ENCODE results near the gene SNRNP48. TPM values are rescaled to one million over a fixed set of nuclear protein-coding genes. Genes with fewer than 3 reads are reported as not detected.

Gene SNRNP48
- total RNA-seq, 1 experiment from 2014 or later: 17.6 TPM

GRCh38 chr6:7585287-7585930, 4.6 kb upstream of the SNRNP48 start:
- CTCF ChIA-PET: no interaction called here
- H3K27me3 Mint-ChIP-seq (ENCODE audit: low read depth): no peaks in the 10 kb centered on the region
- H3K9me3 Mint-ChIP-seq: no peaks in the 10 kb centered on the region
- peaks cover 8% of the 10 kb centered on the region for H3K4me1 Mint-ChIP-seq
- DNase-seq (ENCODE audit: low spot score) (no peak), ATAC-seq (no peak)
- peaks cover 29% of the 10 kb centered on the region for H3K36me3 Mint-ChIP-seq
- H3K27ac Mint-ChIP-seq: no peak overlapping the region
- POLR2A ChIA-PET: no interaction called here
- TF ChIP-seq AR (CRISPR knock-in tag; IDR thresholded peaks at IDR 0.05) (no peak), ZNF416 (CRISPR knock-in tag; IDR thresholded peaks at IDR 0.05) (no peak), PRDM15 (CRISPR knock-in tag; IDR thresholded peaks at IDR 0.05) (0 out of 2 replicates have a peak, but pooled peaks have one; percentile 25)
- no peak overlapping the region for H3K4me3 Mint-ChIP-seq

- DNase-seq (ENCODE audit: low spot score): no peak
- Mint-ChIP-seq H3K27ac (0 out of 2 replicates have a peak overlapping the region, but pooled peaks have one; percentile 68), H3K27me3 (ENCODE audit: low read depth) (no peaks in the 10 kb centered on the region), H3K4me3 (no peak overlapping the region), H3K9me3 (no peaks in the 10 kb centered on the region), H3K4me1 (peaks cover 25% of the 10 kb centered on the region), H3K36me3 (peaks cover 26% of the 10 kb centered on the region)
- POLR2A ChIA-PET: no interaction called here
- ATAC-seq: no peak
- TF ChIP-seq JAZF1 (CRISPR knock-in tag; IDR thresholded peaks at IDR 0.05): 0 out of 2 replicates have a peak, but pooled peaks have one; percentile 37
- TF ChIP-seq, protein P1, sequence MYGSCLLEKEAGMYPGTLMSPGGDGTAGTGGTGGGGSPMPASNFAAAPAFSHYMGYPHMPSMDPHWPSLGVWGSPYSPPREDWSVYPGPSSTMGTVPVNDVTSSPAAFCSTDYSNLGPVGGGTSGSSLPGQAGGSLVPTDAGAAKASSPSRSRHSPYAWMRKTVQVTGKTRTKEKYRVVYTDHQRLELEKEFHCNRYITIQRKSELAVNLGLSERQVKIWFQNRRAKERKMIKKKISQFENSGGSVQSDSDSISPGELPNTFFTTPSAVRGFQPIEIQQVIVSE (CRISPR knock-in tag; IDR thresholded peaks at IDR 0.05; ENCODE audit: borderline replicate concordance): no peak
- TF ChIP-seq AR (CRISPR knock-in tag; IDR thresholded peaks at IDR 0.05): no peak
- TF ChIP-seq ZNF121 (CRISPR knock-in tag; IDR thresholded peaks at IDR 0.05): no peak
- CTCF ChIA-PET: interaction anchor here (0.6 kb wide), 1 partner anchor 279 kb away, joined by 3 read pairs; no protein-coding TSS in a partner anchor
These were observed 2.3 kb upstream of the SNRNP48 start for GRCh38 chr6:7587631-7588100.

DNA sequence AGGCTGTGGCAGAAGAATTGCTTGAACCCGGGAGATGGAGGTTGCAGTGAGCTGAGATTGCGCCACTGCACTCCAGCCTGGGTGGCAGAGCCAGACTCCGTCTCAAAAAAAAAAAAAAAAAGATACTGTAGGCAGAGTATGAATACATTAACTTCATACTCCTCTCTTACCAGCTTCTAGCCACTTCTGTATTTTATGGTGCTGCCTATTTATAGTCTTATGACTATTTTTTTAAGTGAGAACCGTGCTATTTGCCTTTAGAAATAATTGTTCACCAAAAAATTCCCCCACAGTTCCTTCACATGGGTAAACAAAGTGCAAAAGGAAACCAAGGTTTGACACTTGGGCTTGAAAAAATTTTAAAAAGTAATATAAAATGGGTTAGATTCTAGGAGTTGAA, 1.5 kb upstream of the SNRNP48 start:
- H3K27me3 Mint-ChIP-seq (ENCODE audit: low read depth): no peaks in the 10 kb centered on the region
- DNase-seq (ENCODE audit: low spot score) (no peak), ATAC-seq (no peak)
- H3K27ac Mint-ChIP-seq: no peak overlapping the region
- peaks cover 25% of the 10 kb centered on the region for H3K4me1 Mint-ChIP-seq
- H3K9me3 Mint-ChIP-seq: no peaks in the 10 kb centered on the region
- ChIA-PET POLR2A (no interaction called here), CTCF (interaction anchor here (0.6 to 0.7 kb wide), 2 partner anchors 278 to 892 kb away, joined by 3 read pairs; no protein-coding TSS in a partner anchor)
- no peak overlapping the region for H3K4me3 Mint-ChIP-seq
- H3K36me3 Mint-ChIP-seq: peaks cover 21% of the 10 kb centered on the region
- TF ChIP-seq USF1 (CRISPR knock-in tag; IDR thresholded peaks at IDR 0.05) (no peak), FOXP1 (CRISPR knock-in tag; IDR thresholded peaks at IDR 0.05; ENCODE audit: borderline replicate concordance) (no peak), E2F1 (CRISPR knock-in tag; IDR thresholded peaks at IDR 0.05) (no peak), ZNF512 (CRISPR knock-in tag; IDR thresholded peaks at IDR 0.05; ENCODE audit: borderline replicate concordance) (no peak)
- TF ChIP-seq, protein P2, sequence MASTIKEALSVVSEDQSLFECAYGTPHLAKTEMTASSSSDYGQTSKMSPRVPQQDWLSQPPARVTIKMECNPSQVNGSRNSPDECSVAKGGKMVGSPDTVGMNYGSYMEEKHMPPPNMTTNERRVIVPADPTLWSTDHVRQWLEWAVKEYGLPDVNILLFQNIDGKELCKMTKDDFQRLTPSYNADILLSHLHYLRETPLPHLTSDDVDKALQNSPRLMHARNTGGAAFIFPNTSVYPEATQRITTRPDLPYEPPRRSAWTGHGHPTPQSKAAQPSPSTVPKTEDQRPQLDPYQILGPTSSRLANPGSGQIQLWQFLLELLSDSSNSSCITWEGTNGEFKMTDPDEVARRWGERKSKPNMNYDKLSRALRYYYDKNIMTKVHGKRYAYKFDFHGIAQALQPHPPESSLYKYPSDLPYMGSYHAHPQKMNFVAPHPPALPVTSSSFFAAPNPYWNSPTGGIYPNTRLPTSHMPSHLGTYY (CRISPR knock-in tag; IDR thresholded peaks at IDR 0.05): no peak
